Tibial nerve (tissue), 4 donors: ENCODE data around the gene BCORL1.

Source experiments
- EP300 ChIP-seq, 2 donors: sonication (generic); formaldehyde crosslinking; IDR thresholded peaks; one replicate each; pipeline ENCODE4 v1.6.1; 2017; ENCODE audit warnings: antibody characterized with exemption in 2 of 2, mild to moderate bottlenecking in 1 of 2
- POLR2A ChIP-seq, 2 donors: fragments of 450-650 bp; IDR thresholded peaks; one replicate each; pipeline ENCODE4 v1.6.1; 2017; ENCODE audit warnings: antibody characterized with exemption in 2 of 2, mild to moderate bottlenecking in 2 of 2, moderate library complexity in 2 of 2
- TF ChIP-seq, protein P1 (sequence below), 5 experiments: fragments of 200-600 bp in 3 of 5; fragments of 450-650 bp in 2 of 5; sonication (generic) in 3 of 5; IDR thresholded peaks; one replicate each; pipeline ENCODE4 v1.5.1; 2016 to 2019; ENCODE audit warnings: antibody characterized with exemption in 5 of 5, mild to moderate bottlenecking in 3 of 5, moderate library complexity in 2 of 5

DNA sequence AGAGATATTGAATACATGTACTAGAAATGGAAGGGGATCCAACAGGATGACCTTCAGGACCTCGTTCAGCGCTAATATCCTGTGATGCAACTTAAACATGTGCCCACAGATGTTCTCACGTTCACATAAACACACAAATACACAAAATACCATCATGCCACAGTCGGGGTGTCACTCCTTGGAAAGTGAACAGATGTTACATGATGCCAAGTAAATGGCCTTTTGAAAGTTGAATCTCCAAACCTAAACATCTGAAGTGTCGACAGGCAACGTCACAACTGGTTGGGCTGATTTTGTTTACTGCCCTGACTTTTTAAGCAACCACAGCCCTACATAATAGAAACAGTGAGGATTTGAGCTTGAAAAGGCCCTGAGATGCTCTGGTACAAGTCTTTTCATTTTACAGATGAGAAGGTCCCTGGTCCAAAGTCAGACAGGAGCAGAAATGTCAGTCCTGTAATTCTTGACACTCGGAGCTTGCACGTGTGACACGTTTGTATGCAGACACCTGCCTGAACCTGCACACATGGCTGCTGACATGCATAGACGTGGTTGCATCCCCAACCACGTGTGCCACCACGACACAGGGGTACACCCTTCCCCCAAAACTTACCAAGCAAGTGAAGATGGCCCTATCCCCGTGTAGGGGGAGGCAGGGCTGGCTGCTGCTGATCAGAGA is 23.5 kb upstream of the BCORL1 start:
- TF ChIP-seq, protein P1, sequence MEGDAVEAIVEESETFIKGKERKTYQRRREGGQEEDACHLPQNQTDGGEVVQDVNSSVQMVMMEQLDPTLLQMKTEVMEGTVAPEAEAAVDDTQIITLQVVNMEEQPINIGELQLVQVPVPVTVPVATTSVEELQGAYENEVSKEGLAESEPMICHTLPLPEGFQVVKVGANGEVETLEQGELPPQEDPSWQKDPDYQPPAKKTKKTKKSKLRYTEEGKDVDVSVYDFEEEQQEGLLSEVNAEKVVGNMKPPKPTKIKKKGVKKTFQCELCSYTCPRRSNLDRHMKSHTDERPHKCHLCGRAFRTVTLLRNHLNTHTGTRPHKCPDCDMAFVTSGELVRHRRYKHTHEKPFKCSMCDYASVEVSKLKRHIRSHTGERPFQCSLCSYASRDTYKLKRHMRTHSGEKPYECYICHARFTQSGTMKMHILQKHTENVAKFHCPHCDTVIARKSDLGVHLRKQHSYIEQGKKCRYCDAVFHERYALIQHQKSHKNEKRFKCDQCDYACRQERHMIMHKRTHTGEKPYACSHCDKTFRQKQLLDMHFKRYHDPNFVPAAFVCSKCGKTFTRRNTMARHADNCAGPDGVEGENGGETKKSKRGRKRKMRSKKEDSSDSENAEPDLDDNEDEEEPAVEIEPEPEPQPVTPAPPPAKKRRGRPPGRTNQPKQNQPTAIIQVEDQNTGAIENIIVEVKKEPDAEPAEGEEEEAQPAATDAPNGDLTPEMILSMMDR (IDR thresholded peaks at IDR 0.05), result no peak
- TF ChIP-seq POLR2A (IDR thresholded peaks at IDR 0.05), result no peak
- TF ChIP-seq EP300 (IDR thresholded peaks at IDR 0.05), result no peak
